ENCODE data around the gene FTO.

GRCh38 chr16:53717577-53717976 is 13.6 kb downstream of the FTO start:
- no peak for TF ChIP-seq CTCF (conservative IDR thresholded peaks at IDR 0.05)
- no peak for TF ChIP-seq ZFX (IDR thresholded peaks at IDR 0.05)
